ENCODE measurements around the gene RFTN1.

RFTN1 gene

DNA sequence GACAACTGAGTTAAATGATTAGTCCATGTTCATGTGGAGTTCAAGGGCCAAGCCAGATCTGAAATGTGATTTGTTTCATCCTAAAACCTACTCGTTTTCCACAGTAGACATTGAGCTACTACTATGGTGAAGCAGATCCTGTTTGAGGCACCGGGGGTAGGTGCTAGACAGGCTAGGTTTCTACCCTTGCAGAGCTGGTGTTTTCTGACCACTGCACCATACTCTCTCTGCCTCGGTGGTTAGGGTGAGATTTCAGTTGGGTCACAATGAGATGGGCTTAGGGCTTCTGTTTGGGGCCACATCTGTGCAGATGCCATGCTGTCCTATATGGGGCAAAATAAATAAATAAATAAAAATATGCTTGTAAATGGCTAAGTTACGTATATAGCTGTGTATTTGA lies 149.2 kb downstream of the RFTN1 start:
- Histone ChIP-seq H3K36me3 (ENCODE audit: control insufficient read depth, insufficient read depth, low read length) (no peaks in the 10 kb centered on the region), H3K4me1 (ENCODE audit: control insufficient read depth, insufficient read depth, low read length) (peaks cover 4% of the 10 kb centered on the region), H3K9me3 (ENCODE audit: control insufficient read depth, insufficient read depth, low read depth, low read length) (no peaks in the 10 kb centered on the region), H3K27me3 (ENCODE audit: control insufficient read depth, insufficient read depth, low read length) (no peaks in the 10 kb centered on the region), H3K27ac (ENCODE audit: low read depth, low read length) (no peak overlapping the region), H3K9ac (ENCODE audit: low read length) (no peak overlapping the region), H3K4me3 (ENCODE audit: low read depth, low read length) (no peak overlapping the region)

DNA sequence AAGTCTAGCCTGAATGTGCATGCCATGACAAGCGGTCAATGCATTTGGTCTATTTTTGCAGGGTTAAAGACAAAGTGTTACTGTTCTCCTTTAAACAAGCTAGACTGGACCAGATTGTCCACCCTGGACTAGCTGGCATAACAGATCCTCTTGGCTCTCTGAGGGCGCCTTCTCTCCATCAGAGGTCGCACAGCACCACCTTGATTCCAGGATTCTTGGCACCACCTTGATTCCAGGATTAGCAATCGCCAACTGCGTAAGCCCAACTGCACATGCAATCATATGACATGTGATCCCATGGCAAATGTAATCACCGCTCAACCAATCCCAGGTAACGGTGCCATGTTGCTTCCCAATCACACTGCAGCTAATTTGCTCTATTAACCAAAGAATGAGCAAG lies 149.9 kb downstream of the RFTN1 start:
- Histone ChIP-seq H3K36me3 (ENCODE audit: control insufficient read depth, insufficient read depth, low read length) (no peaks in the 10 kb centered on the region), H3K4me1 (ENCODE audit: control insufficient read depth, insufficient read depth, low read length) (no peaks in the 10 kb centered on the region; the same call in 1 of the 2 replicates), H3K4me3 (ENCODE audit: low read depth, low read length) (no peak overlapping the region)

DNA sequence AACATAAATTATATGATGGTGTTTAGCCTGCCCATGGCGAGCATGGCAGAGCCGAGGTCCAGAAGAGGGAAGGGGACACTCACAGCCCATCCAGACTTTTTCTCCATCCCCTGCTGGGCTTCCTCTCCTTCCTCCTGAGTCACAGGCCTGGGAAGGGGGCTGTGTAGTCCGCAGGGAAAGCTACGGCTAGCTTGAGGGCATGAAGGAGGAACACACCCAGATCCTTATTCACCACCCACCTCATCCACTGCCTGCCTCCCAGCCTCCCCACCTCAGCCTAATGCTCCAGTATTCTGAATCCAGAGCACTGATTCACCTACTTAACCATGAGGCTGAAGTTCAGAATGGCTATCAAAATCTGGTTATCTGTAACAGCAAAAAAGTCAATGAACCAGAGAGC lies 150.7 kb downstream of the RFTN1 start:
- Histone ChIP-seq H3K27ac (ENCODE audit: low read depth, low read length) (no peak overlapping the region), H3K9me3 (ENCODE audit: control insufficient read depth, insufficient read depth, low read depth, low read length) (no peaks in the 10 kb centered on the region), H3K4me1 (ENCODE audit: control insufficient read depth, insufficient read depth, low read length) (no peaks in the 10 kb centered on the region; the same call in 1 of the 2 replicates), H3K9ac (ENCODE audit: low read length) (no peak overlapping the region), H3K4me3 (ENCODE audit: low read depth, low read length) (no peak overlapping the region), H3K36me3 (ENCODE audit: control insufficient read depth, insufficient read depth, low read length) (no peaks in the 10 kb centered on the region), H3K27me3 (ENCODE audit: control insufficient read depth, insufficient read depth, low read length) (no peaks in the 10 kb centered on the region)

More for the DNA sequence above, 149.9 kb downstream of the RFTN1 start:
- Histone ChIP-seq H3K9ac (ENCODE audit: low read length) (no peak overlapping the region), H3K27me3 (ENCODE audit: control insufficient read depth, insufficient read depth, low read length) (no peaks in the 10 kb centered on the region), H3K27ac (ENCODE audit: low read depth, low read length) (no peak overlapping the region), H3K9me3 (ENCODE audit: control insufficient read depth, insufficient read depth, low read depth, low read length) (no peaks in the 10 kb centered on the region)

DNA sequence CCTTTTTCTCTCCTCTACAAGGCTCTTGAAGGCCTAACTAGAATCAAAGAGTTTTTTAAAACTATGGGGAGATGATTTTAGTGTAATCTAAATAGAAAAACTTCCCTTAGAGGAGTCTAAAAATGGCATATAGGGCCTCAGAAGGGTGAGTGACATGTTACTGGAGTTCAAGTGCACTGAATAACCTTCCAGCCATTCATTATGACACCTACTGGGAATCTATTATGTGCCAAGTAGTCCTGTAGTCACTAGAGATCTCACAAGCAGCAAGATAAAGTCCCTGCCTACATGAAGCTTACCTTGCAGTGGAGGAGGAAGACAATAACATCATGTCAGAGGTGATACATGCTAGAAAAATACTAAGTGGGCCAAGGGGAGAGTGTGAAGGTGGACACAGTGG lies 152.4 kb downstream of the RFTN1 start:
- H3K27ac ChIP-seq (ENCODE audit: low read depth, low read length): no peak overlapping the region
- no peak overlapping the region for H3K4me3 ChIP-seq (ENCODE audit: low read depth, low read length)
- H3K27me3 ChIP-seq (ENCODE audit: control insufficient read depth, insufficient read depth, low read length): no peaks in the 10 kb centered on the region
- no peaks in the 10 kb centered on the region; the same call in 1 of the 2 replicates for H3K4me1 ChIP-seq (ENCODE audit: control insufficient read depth, insufficient read depth, low read length)
- H3K36me3 ChIP-seq (ENCODE audit: control insufficient read depth, insufficient read depth, low read length): no peaks in the 10 kb centered on the region
- no peak overlapping the region for H3K9ac ChIP-seq (ENCODE audit: low read length)
- no peaks in the 10 kb centered on the region for H3K9me3 ChIP-seq (ENCODE audit: control insufficient read depth, insufficient read depth, low read depth, low read length)

DNA sequence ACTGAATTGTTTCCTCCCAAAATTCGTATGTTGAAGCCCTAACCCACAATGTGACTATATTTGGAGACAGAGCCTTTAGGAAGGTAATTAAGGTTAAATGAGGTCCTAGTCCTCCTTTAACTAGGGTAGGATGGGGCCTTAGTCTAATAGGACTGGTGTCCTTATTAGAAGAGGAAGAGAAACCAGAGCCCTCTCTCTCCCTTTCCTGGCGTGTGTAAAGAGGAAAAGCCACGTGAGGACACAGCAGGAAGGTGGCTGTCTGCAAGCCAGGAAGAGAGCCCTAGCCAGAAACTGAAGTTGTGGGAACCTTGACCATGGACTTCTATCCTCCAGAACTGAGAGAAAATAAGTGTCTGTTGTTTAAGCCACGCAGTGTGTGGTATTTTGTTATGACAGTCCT lies 154.2 kb downstream of the RFTN1 start:
- Histone ChIP-seq H3K4me1 (ENCODE audit: control insufficient read depth, insufficient read depth, low read length) (no peaks in the 10 kb centered on the region; the same call in 1 of the 2 replicates), H3K27me3 (ENCODE audit: control insufficient read depth, insufficient read depth, low read length) (no peaks in the 10 kb centered on the region), H3K36me3 (ENCODE audit: control insufficient read depth, insufficient read depth, low read length) (no peaks in the 10 kb centered on the region), H3K9ac (ENCODE audit: low read length) (no peak overlapping the region), H3K4me3 (ENCODE audit: low read depth, low read length) (no peak overlapping the region), H3K27ac (ENCODE audit: low read depth, low read length) (no peak overlapping the region), H3K9me3 (ENCODE audit: control insufficient read depth, insufficient read depth, low read depth, low read length) (no peaks in the 10 kb centered on the region)

DNA sequence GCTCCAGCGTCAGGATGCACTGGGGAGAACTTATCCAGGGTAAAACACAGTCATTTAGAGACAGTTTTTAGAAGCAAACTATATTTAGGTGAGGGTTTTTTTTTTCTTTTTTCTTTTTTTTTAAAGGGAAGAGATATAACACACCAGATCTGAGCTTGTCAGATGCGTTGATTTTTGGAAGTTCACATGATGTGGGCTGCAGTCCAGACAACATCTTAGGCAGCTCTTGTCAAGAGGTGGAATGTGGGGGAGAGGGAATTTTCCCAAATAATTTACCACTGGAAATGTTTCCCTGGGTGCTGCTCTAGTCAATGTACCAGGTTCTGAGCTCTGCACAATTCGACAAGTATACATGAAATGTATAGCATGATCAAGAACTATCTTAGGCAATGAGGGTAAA lies 155.2 kb downstream of the RFTN1 start:
- H3K4me1 ChIP-seq (ENCODE audit: control insufficient read depth, insufficient read depth, low read length): no peaks in the 10 kb centered on the region; the same call in 1 of the 2 replicates
- H3K9ac ChIP-seq (ENCODE audit: low read length): no peak overlapping the region
- no peaks in the 10 kb centered on the region for H3K9me3 ChIP-seq (ENCODE audit: control insufficient read depth, insufficient read depth, low read depth, low read length)
- no peak overlapping the region for H3K27ac ChIP-seq (ENCODE audit: low read depth, low read length)
- H3K27me3 ChIP-seq (ENCODE audit: control insufficient read depth, insufficient read depth, low read length): no peaks in the 10 kb centered on the region
- no peak overlapping the region for H3K4me3 ChIP-seq (ENCODE audit: low read depth, low read length)
- no peaks in the 10 kb centered on the region for H3K36me3 ChIP-seq (ENCODE audit: control insufficient read depth, insufficient read depth, low read length)

DNA sequence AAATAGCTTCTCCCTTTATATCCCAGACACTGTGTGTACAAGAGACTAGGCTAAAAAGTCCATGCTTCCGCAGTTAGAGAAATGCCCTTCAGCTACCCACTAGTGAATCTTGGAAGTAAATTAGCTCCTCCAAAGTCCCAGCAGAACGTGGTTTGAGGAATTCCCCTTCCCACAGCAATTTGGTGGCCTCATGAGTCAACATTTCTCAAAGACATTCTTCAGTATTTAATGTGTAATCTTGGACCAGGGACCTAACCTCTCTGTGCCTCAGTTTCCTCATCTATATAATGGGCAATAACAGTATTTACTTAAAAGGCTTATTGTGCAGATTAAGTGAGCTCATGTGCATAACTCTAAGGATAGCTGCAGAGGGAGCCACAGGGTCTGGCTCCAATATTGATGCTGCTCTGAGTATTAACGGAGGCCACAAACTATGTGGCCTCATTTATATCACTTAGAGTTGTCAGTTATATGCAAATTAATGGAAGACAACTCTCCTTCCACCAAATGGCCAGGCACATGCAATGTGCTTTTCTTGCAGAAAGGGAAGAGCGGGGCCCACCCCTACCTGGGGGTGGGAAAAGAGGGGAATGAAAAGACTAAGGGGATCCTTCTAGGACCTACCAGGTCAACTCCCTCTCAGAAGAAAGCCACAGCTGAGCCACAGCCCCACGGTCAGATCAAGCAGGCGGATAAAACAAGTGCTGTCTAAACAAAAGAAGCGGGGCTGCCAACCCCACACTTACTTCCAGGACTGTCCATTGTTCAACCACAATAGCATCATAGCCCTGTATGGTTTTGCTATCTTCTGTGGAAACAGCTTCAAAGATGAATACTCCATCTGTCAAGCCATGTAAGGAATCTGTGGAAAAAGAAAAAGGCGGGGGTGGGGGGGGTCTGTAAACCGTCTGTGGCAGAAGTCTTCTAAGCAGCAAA lies 156.0 kb downstream of the RFTN1 start:
- no peaks in the 10 kb centered on the region for H3K36me3 ChIP-seq (ENCODE audit: control insufficient read depth, insufficient read depth, low read length)
- H3K27me3 ChIP-seq (ENCODE audit: control insufficient read depth, insufficient read depth, low read length): no peaks in the 10 kb centered on the region
- H3K4me1 ChIP-seq (ENCODE audit: control insufficient read depth, insufficient read depth, low read length): peaks cover 3% of the 10 kb centered on the region; the same call in 1 of the 2 replicates

DNA sequence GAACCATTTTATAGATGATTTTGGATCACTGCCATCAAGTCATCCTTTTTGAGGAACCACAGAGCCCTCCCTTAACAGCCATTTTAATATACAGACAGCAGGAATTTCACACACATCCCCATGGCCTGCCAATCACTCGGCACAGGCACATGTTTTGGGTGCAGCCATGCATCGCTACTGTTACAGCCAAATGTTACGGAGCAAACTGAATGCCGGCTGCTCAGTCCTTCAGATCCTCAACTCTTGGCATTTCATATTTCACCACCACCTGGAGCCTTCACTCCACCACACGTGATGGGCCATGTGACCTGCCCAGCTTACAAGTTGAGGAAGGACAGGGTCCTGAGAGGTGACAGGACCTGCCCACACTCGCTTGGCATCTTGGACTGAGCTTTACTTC lies 157.7 kb downstream of the RFTN1 start:
- H3K4me3 ChIP-seq (ENCODE audit: low read depth, low read length): no peak overlapping the region
- H3K27me3 ChIP-seq (ENCODE audit: control insufficient read depth, insufficient read depth, low read length): no peaks in the 10 kb centered on the region
- H3K36me3 ChIP-seq (ENCODE audit: control insufficient read depth, insufficient read depth, low read length): no peaks in the 10 kb centered on the region
- H3K4me1 ChIP-seq (ENCODE audit: control insufficient read depth, insufficient read depth, low read length): peaks cover 5% of the 10 kb centered on the region; the same call in 1 of the 2 replicates
- H3K27ac ChIP-seq (ENCODE audit: low read depth, low read length): no peak overlapping the region
- H3K9ac ChIP-seq (ENCODE audit: low read length): no peak overlapping the region
- H3K9me3 ChIP-seq (ENCODE audit: control insufficient read depth, insufficient read depth, low read depth, low read length): no peaks in the 10 kb centered on the region

More for the DNA sequence above, 156.0 kb downstream of the RFTN1 start:
- H3K27ac ChIP-seq (ENCODE audit: low read depth, low read length): no peak overlapping the region
- H3K4me3 ChIP-seq (ENCODE audit: low read depth, low read length): no peak overlapping the region
- no peak overlapping the region for H3K9ac ChIP-seq (ENCODE audit: low read length)
- no peaks in the 10 kb centered on the region for H3K9me3 ChIP-seq (ENCODE audit: control insufficient read depth, insufficient read depth, low read depth, low read length)

DNA sequence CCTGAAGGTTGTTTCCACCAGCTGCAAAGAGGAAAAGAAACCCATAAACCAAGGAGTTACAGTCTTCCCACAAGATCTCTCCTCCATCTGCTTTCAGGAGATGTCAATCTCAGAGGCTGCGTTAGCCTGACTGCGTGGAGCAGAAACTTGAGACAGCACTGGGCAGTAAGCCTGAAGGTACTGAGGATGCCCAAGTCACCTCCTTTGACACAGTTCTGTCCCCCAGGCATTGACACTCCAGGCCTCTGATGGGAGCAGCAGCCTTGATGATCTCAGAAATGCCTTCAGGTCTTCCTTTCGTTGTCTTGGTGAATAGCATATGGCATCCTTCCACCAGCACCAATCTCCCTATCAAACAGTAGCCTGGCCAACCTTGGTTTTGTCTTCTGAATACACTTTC lies 159.2 kb downstream of the RFTN1 start:
- H3K9ac ChIP-seq (ENCODE audit: low read length): no peak overlapping the region
- H3K4me3 ChIP-seq (ENCODE audit: low read depth, low read length): no peak overlapping the region
- H3K27me3 ChIP-seq (ENCODE audit: control insufficient read depth, insufficient read depth, low read length): no peaks in the 10 kb centered on the region
- no peak overlapping the region for H3K27ac ChIP-seq (ENCODE audit: low read depth, low read length)
- H3K9me3 ChIP-seq (ENCODE audit: control insufficient read depth, insufficient read depth, low read depth, low read length): no peaks in the 10 kb centered on the region
- peaks cover 5% of the 10 kb centered on the region; the same call in 1 of the 2 replicates for H3K4me1 ChIP-seq (ENCODE audit: control insufficient read depth, insufficient read depth, low read length)
- no peaks in the 10 kb centered on the region; the same call in 1 of the 2 replicates for H3K36me3 ChIP-seq (ENCODE audit: control insufficient read depth, insufficient read depth, low read length)

DNA sequence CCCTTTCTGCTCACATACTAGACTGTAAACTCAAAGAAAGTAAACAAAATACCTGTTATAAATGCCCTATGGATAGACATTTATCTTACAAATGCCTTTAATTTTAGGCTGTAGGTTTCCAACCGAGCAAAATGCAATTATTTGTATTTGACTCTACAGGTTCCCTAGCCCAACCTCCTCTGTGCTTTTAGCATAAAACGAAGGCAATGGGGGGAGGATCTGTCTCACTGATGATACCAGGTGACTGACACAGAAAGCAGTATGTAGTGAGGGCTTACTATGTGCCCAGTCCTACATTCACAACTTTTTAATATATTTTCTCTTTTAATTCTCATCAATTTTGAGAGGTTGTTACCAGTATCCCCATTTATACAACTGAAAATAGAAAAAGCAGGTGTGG lies 161.1 kb downstream of the RFTN1 start:
- Histone ChIP-seq H3K27me3 (ENCODE audit: control insufficient read depth, insufficient read depth, low read length) (no peaks in the 10 kb centered on the region), H3K4me3 (ENCODE audit: low read depth, low read length) (no peak overlapping the region), H3K36me3 (ENCODE audit: control insufficient read depth, insufficient read depth, low read length) (no peaks in the 10 kb centered on the region; the same call in 1 of the 2 replicates), H3K9ac (ENCODE audit: low read length) (no peak overlapping the region), H3K27ac (ENCODE audit: low read depth, low read length) (no peak overlapping the region), H3K9me3 (ENCODE audit: control insufficient read depth, insufficient read depth, low read depth, low read length) (no peaks in the 10 kb centered on the region), H3K4me1 (ENCODE audit: control insufficient read depth, insufficient read depth, low read length) (peaks cover 5% of the 10 kb centered on the region; the same call in 1 of the 2 replicates)

DNA sequence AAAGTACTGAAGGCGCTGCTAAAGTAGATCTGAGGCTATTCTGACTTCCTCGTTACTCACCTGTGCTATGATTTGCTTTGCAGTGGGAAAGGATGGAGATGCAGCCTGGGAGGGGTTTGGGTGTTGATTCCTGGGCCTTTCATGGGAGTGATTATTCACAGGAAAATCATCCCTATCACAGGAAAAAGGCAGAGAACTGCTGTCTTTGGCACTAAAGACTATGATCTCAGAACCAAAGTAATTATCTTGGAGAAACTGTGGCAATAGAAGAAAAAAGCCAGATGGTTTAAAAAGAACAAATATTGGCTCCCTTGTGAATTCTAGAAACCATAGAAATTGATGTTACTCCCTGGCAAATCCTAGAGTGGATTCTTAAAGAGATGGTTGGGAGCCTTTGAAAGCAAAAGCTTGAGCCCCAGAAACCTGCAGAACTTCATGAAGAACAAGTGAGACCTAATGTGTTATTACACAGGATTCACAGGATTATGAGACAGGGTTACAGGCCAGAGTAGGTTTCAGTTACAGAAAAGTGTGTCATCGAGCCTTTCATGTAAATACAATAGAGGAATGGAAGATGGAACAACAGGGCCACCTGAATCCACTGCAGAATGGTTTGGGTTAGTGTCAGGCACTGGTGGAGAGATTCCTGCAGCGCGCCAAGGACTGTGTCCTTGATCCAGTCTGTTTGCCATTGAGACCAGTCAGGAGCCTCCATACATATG lies 162.7 kb downstream of the RFTN1 start:
- H3K27ac ChIP-seq (ENCODE audit: low read depth, low read length): no peak overlapping the region
- H3K4me3 ChIP-seq (ENCODE audit: low read depth, low read length): no peak overlapping the region
- H3K9me3 ChIP-seq (ENCODE audit: control insufficient read depth, insufficient read depth, low read depth, low read length): no peaks in the 10 kb centered on the region
- H3K36me3 ChIP-seq (ENCODE audit: control insufficient read depth, insufficient read depth, low read length): peaks cover 3% of the 10 kb centered on the region; the same call in 1 of the 2 replicates
- H3K27me3 ChIP-seq (ENCODE audit: control insufficient read depth, insufficient read depth, low read length): no peaks in the 10 kb centered on the region
- no peak overlapping the region for H3K9ac ChIP-seq (ENCODE audit: low read length)
- peaks cover 5% of the 10 kb centered on the region; the same call in 1 of the 2 replicates for H3K4me1 ChIP-seq (ENCODE audit: control insufficient read depth, insufficient read depth, low read length)

All from HUES6 (cell line).